NT2/D1 (cell line): ENCODE data around the gene NTN1.

Experiments
- SUZ12 ChIP-seq: IDR thresholded peaks from 2 replicates; pipeline ENCODE4 v1.6.1; 2011; ENCODE audit not compliant: insufficient read length, insufficient read depth; ENCODE audit errors: extremely low read depth
- YY1 ChIP-seq: IDR thresholded peaks from 2 replicates; pipeline ENCODE4 v1.6.1; 2011; ENCODE audit not compliant: insufficient read length, insufficient read depth
- ZNF274 ChIP-seq: IDR thresholded peaks from 2 replicates; pipeline ENCODE4 v1.6.1; 2011; ENCODE audit warnings: mild to moderate bottlenecking, low read depth, low read length

DNA sequence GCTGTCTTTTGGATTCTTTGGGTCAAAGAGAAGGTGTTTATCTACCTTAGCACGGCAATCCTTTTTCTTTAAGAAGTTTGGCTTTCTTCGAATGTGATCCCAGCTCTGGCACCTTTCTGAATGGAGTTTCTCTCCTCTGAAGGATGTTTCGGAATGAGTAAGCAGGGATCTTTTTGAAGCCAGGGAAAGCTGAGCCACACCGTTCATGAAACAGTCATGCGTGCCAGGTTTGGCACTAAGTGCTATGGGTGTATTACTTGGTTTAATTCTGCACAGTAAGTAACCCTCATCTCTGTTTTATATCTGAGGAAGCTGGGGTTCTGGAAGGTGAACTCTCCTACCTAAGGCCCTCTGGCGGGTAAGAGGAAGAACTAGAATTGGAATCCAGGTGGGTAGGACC is 234.5 kb downstream of the NTN1 start:
- TF ChIP-seq ZNF274 (no peak), YY1 (no peak), SUZ12 (no peak)
